ENCODE results near the gene ZNF322. TPM values are rescaled to one million over a fixed set of nuclear protein-coding genes. Genes with fewer than 3 reads are reported as not detected.

ZNF322 gene
- total RNA-seq, 1 donor from 2014 or later: 22.7 TPM

DNA sequence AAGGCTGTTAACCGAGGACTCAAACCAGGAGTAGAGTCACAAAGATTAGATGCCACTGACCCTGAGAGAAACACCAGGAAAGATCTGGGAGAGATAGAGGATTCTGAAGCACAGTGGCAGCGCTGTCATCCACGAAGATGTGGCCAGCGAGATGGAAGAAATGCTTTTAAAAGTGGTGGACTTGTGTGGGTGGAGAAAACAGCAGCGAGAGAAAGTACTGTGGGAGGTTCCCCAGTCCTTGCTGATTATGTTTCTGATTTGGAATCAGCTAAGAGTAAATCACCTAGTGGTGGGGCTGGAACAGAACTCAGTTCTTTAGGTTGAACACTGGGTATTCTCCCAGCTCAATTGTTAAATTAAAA is 435 bp upstream of the ZNF322 start:
- peak overlapping the region; percentile 77 for H3K4me3 ChIP-seq (ENCODE audit: low read depth, low read length)
- TF ChIP-seq, protein P1, sequence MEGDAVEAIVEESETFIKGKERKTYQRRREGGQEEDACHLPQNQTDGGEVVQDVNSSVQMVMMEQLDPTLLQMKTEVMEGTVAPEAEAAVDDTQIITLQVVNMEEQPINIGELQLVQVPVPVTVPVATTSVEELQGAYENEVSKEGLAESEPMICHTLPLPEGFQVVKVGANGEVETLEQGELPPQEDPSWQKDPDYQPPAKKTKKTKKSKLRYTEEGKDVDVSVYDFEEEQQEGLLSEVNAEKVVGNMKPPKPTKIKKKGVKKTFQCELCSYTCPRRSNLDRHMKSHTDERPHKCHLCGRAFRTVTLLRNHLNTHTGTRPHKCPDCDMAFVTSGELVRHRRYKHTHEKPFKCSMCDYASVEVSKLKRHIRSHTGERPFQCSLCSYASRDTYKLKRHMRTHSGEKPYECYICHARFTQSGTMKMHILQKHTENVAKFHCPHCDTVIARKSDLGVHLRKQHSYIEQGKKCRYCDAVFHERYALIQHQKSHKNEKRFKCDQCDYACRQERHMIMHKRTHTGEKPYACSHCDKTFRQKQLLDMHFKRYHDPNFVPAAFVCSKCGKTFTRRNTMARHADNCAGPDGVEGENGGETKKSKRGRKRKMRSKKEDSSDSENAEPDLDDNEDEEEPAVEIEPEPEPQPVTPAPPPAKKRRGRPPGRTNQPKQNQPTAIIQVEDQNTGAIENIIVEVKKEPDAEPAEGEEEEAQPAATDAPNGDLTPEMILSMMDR (IDR thresholded peaks at IDR 0.05; ENCODE audit: insufficient read depth, low read length, poor library complexity, severe bottlenecking): peak; percentile 23
- H3K27me3 ChIP-seq (ENCODE audit: control insufficient read depth, insufficient read depth, low read length): peaks cover 2% of the 10 kb centered on the region
- no peaks in the 10 kb centered on the region for H3K36me3 ChIP-seq (ENCODE audit: control insufficient read depth, insufficient read depth, low read length)
- no peak for DNase-seq (ENCODE audit: low read depth)

DNA sequence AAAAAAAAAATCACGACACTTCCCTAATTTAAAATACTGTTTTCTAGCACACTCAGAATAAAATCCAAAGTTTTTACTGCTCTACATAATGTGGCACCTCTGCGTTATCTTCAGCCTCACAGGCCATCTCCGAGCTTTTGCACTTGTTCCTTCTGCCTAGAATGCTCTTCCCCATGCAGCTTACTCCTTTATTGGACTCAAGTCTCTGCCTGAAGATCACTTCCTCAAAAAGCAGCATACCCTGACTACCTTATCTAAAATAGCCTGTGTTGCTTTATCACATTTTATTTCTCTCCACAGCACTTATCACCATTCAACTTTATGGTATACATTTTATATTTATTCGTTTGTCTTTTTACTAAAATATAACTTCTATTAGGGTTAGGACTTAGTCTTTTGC is 2.3 kb downstream of the ZNF322 start:
- no peaks in the 10 kb centered on the region for H3K27me3 ChIP-seq (ENCODE audit: control insufficient read depth, insufficient read depth, low read length)
- TF ChIP-seq, protein P1 (IDR thresholded peaks at IDR 0.05; ENCODE audit: insufficient read depth, low read length, poor library complexity, severe bottlenecking): no peak
- no peak overlapping the region for H3K4me3 ChIP-seq (ENCODE audit: low read depth, low read length)
- no peaks in the 10 kb centered on the region for H3K36me3 ChIP-seq (ENCODE audit: control insufficient read depth, insufficient read depth, low read length)
- no peak for DNase-seq (ENCODE audit: low read depth)

DNA sequence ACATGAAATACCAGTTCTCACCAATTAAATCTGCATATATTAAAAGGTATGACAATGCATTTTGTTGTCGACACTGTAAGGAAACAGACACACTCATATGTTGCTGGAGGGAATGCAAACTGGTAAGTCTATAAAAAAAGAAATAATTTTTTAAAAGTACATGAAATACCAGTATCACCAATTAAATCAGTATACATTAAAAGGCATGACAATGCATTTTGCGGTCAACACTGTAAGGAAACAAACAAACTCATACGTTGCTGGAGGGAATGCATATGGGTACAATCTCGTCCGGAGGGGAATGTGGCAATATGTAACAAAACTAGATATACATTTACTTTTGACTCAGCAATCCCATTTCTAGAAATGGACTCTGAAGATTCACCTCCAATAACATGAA is 6.5 kb downstream of the ZNF322 start:
- TF ChIP-seq, protein P1 (IDR thresholded peaks at IDR 0.05; ENCODE audit: insufficient read depth, low read length, poor library complexity, severe bottlenecking): no peak
- no peak overlapping the region for H3K4me3 ChIP-seq (ENCODE audit: low read depth, low read length)
- H3K27me3 ChIP-seq (ENCODE audit: control insufficient read depth, insufficient read depth, low read length): no peaks in the 10 kb centered on the region
- DNase-seq (ENCODE audit: low read depth): no peak
- no peaks in the 10 kb centered on the region for H3K36me3 ChIP-seq (ENCODE audit: control insufficient read depth, insufficient read depth, low read length)

DNA sequence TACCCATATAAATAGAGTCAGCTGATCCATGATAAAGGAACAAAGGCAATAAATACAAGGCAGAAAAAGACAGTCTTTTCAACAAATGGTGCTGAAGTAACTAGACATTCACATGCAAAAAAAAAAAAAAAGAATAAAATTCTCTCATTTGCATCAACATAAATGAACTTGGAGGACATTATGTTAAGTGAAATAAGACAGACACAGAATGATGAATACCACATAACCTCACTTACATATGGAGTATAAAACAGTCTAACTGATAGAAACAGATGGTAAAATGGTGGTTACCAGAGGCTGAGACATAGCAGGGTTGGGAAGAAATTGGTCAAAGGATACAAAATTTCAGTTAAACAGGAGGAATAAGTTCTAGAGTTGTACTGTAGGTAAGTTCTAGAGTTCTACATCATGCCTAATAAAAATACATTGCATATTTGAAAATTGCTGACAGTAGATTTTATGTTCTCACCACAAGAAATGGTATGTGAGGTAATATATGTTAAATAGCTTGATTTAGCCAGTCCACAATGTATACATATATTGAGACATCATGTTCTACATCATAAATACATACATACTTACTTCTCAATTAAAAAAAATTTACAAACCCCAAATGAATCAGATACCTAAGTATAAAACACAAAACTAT is 8.3 kb downstream of the ZNF322 start:
- Histone ChIP-seq H3K36me3 (ENCODE audit: control insufficient read depth, insufficient read depth, low read length) (no peaks in the 10 kb centered on the region), H3K4me3 (ENCODE audit: low read depth, low read length) (no peak overlapping the region), H3K27me3 (ENCODE audit: control insufficient read depth, insufficient read depth, low read length) (no peaks in the 10 kb centered on the region)
- TF ChIP-seq, protein P1 (IDR thresholded peaks at IDR 0.05; ENCODE audit: insufficient read depth, low read length, poor library complexity, severe bottlenecking): no peak
- DNase-seq (ENCODE audit: low read depth): no peak

DNA sequence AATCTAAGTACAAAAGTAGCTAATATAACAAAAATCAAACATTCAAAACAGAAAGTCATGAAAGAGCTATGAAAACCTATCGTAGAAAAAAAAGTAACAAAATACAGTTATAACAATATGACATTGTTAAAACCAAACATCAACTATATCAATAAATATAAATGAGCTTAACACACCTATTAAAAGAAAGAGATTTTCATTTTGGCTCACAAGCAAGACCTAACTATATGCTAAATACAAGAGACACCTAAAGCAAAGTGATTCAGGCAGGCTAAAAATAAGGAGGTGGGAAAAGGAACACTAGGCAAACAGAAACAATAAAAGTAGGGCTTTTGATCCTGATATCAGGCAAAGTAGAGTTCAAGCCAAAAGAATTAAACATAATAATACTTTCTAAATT is 13.5 kb downstream of the ZNF322 start:
- Histone ChIP-seq H3K4me3 (ENCODE audit: low read depth, low read length) (no peak overlapping the region), H3K27me3 (ENCODE audit: control insufficient read depth, insufficient read depth, low read length) (no peaks in the 10 kb centered on the region), H3K36me3 (ENCODE audit: control insufficient read depth, insufficient read depth, low read length) (no peaks in the 10 kb centered on the region)
- TF ChIP-seq, protein P1 (IDR thresholded peaks at IDR 0.05; ENCODE audit: insufficient read depth, low read length, poor library complexity, severe bottlenecking): no peak
- DNase-seq (ENCODE audit: low read depth): no peak

DNA sequence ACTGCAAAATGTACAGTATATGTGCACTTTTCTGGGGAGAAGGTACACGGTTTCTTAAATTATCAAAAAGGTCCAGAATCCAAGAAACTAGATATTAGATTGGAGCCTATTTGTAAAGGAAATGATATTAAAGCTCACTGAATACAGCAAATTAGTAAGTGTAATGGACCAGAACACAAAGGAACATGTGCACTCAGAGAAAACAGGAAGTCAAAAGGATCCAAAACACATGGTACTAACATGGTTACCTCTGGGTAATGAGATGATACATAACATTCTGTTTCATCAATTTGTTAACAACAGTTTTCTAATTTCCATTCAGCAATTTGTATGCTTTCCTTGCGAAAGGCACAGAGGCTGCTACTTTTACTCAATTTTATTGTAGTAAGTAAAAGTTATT is 18.7 kb downstream of the ZNF322 start:
- Histone ChIP-seq H3K36me3 (ENCODE audit: control insufficient read depth, insufficient read depth, low read length) (peaks cover 1% of the 10 kb centered on the region), H3K4me3 (ENCODE audit: low read depth, low read length) (no peak overlapping the region), H3K27me3 (ENCODE audit: control insufficient read depth, insufficient read depth, low read length) (no peaks in the 10 kb centered on the region)
- TF ChIP-seq, protein P1 (IDR thresholded peaks at IDR 0.05; ENCODE audit: insufficient read depth, low read length, poor library complexity, severe bottlenecking): no peak
- DNase-seq (ENCODE audit: low read depth): no peak
